ENCODE measurements around the gene PRRG2. TPM values are rescaled to one million over a fixed set of nuclear protein-coding genes. Genes with fewer than 3 reads are reported as not detected.

PRRG2 gene
- total RNA-seq, 4 donors from 2014 or later: 0.17 to 2.5 (median 1.6) TPM; not detected in 1

GRCh38 chr19:49579193-49579592 is 1.9 kb upstream of the PRRG2 start:
- no peak for TF ChIP-seq EP300 (IDR thresholded peaks at IDR 0.05)
- TF ChIP-seq POLR2A (IDR thresholded peaks at IDR 0.05; ENCODE audit: low read depth): no peak
- TF ChIP-seq CTCF (IDR thresholded peaks at IDR 0.05): no peak
- TF ChIP-seq POLR2AphosphoS5 (IDR thresholded peaks at IDR 0.05): no peak
- 71% methylated on average over 4 of the region's 4 CpGs for WGBS
- Histone ChIP-seq H3K4me1 (peaks cover 21 to 32% (median 28%) of the 10 kb centered on the region in 4 donors), H3K9me3 (no peaks in the 10 kb centered on the region), H3K36me3 (peaks cover 7 to 25% (median 24%) of the 10 kb centered on the region in 4 donors), H3K4me3 (peak overlapping the region in 1 of 4 donors; percentile 84), H3K27ac (replicated peaks in 1 of 4) (no peak overlapping the region), H3K27me3 (no peaks in the 10 kb centered on the region)
- no peak for DNase-seq (ENCODE audit: extremely low spot score)
- intact Hi-C loops (cut with DNase I): no loop called here

GRCh38 chr19:49579947-49580263 is 1.2 kb upstream of the PRRG2 start:
- H3K4me1 ChIP-seq: peaks cover 21 to 32% (median 28%) of the 10 kb centered on the region in 4 donors
- H3K27ac ChIP-seq (replicated peaks in 1 of 4): peak overlapping the region; percentile 74 to 85 (median 81)
- H3K9me3 ChIP-seq: no peaks in the 10 kb centered on the region
- H3K36me3 ChIP-seq: peaks cover 7 to 19% (median 17%) of the 10 kb centered on the region in 4 donors
- TF ChIP-seq EP300 (IDR thresholded peaks at IDR 0.05) (no peak), POLR2A (IDR thresholded peaks at IDR 0.05; ENCODE audit: low read depth) (no peak), CTCF (IDR thresholded peaks at IDR 0.05) (no peak), POLR2AphosphoS5 (IDR thresholded peaks at IDR 0.05) (no peak)
- no peaks in the 10 kb centered on the region for H3K27me3 ChIP-seq
- DNase-seq (ENCODE audit: extremely low spot score): no peak
- intact Hi-C loops (cut with DNase I): no loop called here
- H3K4me3 ChIP-seq: peak overlapping the region; percentile 68 to 84 (median 71)
- WGBS: 0% methylated on average over 8 of the region's 8 CpGs

- intact Hi-C loops (cut with DNase I): no loop called here
Measured at GRCh38 chr19:49580264-49581006, 681 bp upstream of the PRRG2 start, which contains the start of gene NOSIP. NOSIP (minus strand) TSS chr19:49580556; CDS start chr19:49560691, 19,865 bp downstream.

GRCh38 chr19:49583239-49583638 is 2.1 kb downstream of the PRRG2 start:
- no peaks in the 10 kb centered on the region for H3K9me3 ChIP-seq
- no peaks in the 10 kb centered on the region for H3K36me3 ChIP-seq
- intact Hi-C loops (cut with DNase I): no loop called here
- no peaks in the 10 kb centered on the region for H3K27me3 ChIP-seq
- no peak for TF ChIP-seq POLR2AphosphoS5 (IDR thresholded peaks at IDR 0.05)
- no peak for TF ChIP-seq CTCF (IDR thresholded peaks at IDR 0.05)
- no peak for TF ChIP-seq POLR2A (IDR thresholded peaks at IDR 0.05; ENCODE audit: low read depth)
- no peak for TF ChIP-seq EP300 (IDR thresholded peaks at IDR 0.05)
- WGBS: 57% methylated on average over 2 of the region's 2 CpGs
- H3K4me1 ChIP-seq: peaks cover 21 to 28% (median 27%) of the 10 kb centered on the region in 4 donors
- DNase-seq (ENCODE audit: extremely low spot score): no peak
- no peak overlapping the region for H3K4me3 ChIP-seq
- no peak overlapping the region for H3K27ac ChIP-seq (replicated peaks in 1 of 4)

More at GRCh38 chr19:49580264-49581006, 681 bp upstream of the PRRG2 start, which contains the start of gene NOSIP:
- peak; percentile 99 for DNase-seq (ENCODE audit: extremely low spot score)
- TF ChIP-seq POLR2AphosphoS5 (IDR thresholded peaks at IDR 0.05): peak; percentile 97 to 98
- no peak for TF ChIP-seq EP300 (IDR thresholded peaks at IDR 0.05)
- peak; percentile 78 for TF ChIP-seq POLR2A (IDR thresholded peaks at IDR 0.05; ENCODE audit: low read depth)
- TF ChIP-seq CTCF (IDR thresholded peaks at IDR 0.05): peak in 1 of 3 experiments; percentile 57
- peak within 1 kb of the TSS; percentile 68 to 84 (median 71) for H3K4me3 ChIP-seq
- H3K4me1 ChIP-seq: peaks cover 21 to 32% (median 28%) of the 10 kb centered on the region in 4 donors
- 2% methylated on average over 31 of the region's 31 CpGs for WGBS
- no peaks in the 10 kb centered on the region for H3K27me3 ChIP-seq
- no peaks in the 10 kb centered on the region for H3K9me3 ChIP-seq
- peak within 1 kb of the TSS; percentile 74 to 85 (median 81) for H3K27ac ChIP-seq (replicated peaks in 1 of 4)
- H3K36me3 ChIP-seq: peaks cover 7 to 14% (median 11%) of the 10 kb centered on the region in 4 donors

All from esophagus muscularis mucosa (tissue), 4 donors.